IPS DF 6.9 (cell line): ENCODE data around the gene GXYLT2.
"Not testable (repeated sequence)": the region's sequence is repeated elsewhere in the genome, so short reads cannot be mapped to it uniquely, and the experiment has no call there.

ENCODE experiments used
- DNase-seq: peaks from one replicate; pipeline ENCODE4 v3.0.0-alpha.2; 2013; ENCODE audit warnings: low read depth, low spot score
- H3K27ac ChIP-seq: one replicate; pipeline ENCODE4 v1.5.1; 2013; ENCODE audit warnings: low read length, control low read depth
- H3K27me3 ChIP-seq: 2 replicates; pipeline ENCODE4 v1.6.1; 2013; ENCODE audit warnings: mild to moderate bottlenecking, low read length; ENCODE audit not compliant: control insufficient read depth, insufficient read depth
- H3K36me3 ChIP-seq: 2 replicates; pipeline ENCODE4 v1.6.1; 2013; ENCODE audit warnings: low read length; ENCODE audit not compliant: control insufficient read depth, insufficient read depth
- H3K4me1 ChIP-seq: 2 replicates; pipeline ENCODE4 v1.6.1; 2013; ENCODE audit warnings: low read length; ENCODE audit not compliant: control insufficient read depth, insufficient read depth
- H3K4me3 ChIP-seq: 2 replicates; pipeline ENCODE4 v1.5.1; 2013; ENCODE audit warnings: mild to moderate bottlenecking, low read length
- H3K9me3 ChIP-seq: 2 replicates; pipeline ENCODE4 v1.6.1; 2013; ENCODE audit warnings: low read length, inconsistent platforms; ENCODE audit not compliant: control insufficient read depth, insufficient read depth
- WGBS: extraction: QIAGEN DNeasy Blood & Tissue Kit; methylation state at CpG from one replicate; pipeline ENCODE4 v1.1.7; 2013; ENCODE audit warnings: mixed read lengths, missing lambda C conversion rate; ENCODE audit not compliant: insufficient read length, insufficient coverage; 5-methylcytosine and 5-hydroxymethylcytosine counted together

GXYLT2 gene

DNA sequence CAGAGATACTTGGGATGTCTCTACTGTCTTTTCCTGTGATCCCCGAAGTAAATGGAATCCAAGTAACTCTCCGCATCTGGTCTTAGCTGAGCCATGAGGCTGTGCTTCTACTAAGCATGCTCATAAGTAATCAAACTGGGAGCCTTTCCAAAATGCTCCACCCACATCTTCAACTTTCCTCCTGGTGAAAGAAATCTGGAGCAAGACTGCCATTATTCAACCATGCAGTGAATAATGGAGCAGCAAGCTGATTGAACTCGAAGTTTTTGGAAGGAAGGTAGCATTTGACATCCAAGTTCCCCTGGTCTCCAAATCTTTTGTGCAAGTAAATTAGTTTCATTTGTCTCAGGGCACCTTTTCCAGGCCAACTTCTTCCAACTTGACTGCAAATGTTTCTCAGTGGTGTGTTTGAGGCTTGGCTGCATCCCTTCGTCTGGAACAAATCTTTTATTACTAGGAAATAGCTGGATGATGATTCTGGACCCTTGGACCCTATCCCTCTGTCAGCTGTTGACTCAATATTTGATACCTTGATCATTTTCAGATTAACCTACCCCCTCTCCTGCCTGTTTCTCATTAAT is 19.4 kb downstream of the GXYLT2 start:
- Histone ChIP-seq H3K9me3 (no peaks in the 10 kb centered on the region), H3K27ac (no peak overlapping the region), H3K4me1 (no peaks in the 10 kb centered on the region), H3K36me3 (no peaks in the 10 kb centered on the region), H3K27me3 (no peaks in the 10 kb centered on the region), H3K4me3 (no peak overlapping the region)
- WGBS: no CpG with 5 or more reads among the region's 4 CpGs
- DNase-seq: no peak

DNA sequence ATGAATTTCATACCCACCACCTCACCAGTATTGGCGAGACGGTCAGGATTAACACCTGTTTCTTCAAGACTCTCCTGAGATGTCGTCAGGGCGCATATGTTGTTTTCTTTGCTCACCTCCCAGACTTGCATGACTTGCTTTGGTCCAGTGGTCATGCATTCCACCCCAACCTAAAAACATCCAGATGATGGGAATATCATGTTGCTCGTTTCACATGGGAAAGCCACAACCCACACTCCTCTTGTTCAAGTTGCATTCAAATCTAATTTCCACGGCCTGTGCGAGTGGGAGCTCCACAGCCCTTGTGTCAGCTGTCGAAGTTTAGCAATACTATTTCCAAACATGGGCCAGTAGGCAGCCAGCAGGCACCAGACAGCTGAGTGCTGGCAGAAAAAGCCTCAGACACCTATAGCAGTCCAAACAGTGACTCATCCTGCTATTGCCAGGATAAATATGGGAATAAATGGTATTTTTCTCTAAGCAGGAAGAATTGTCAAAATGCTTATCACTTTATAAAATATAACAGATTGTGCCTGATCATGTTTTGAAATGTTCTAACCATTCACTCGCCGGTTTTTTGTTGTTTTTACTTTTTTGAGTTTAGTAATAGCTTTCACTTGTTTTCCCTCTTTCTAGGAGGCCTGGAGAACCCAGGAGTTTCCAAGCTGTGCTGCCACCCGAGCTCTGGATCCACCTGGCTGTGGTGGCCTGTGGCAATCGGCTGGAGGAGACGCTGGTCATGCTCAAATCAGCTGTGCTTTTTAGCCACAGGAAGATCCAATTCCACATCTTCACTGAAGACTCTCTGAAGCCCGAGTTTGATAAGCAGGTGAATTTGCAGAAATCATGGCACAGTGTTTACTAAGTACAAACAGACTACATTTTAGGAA is 20.1 kb downstream of the GXYLT2 start:
- Histone ChIP-seq H3K27ac (no peak overlapping the region), H3K36me3 (no peaks in the 10 kb centered on the region), H3K4me3 (no peak overlapping the region), H3K27me3 (no peaks in the 10 kb centered on the region), H3K9me3 (no peaks in the 10 kb centered on the region), H3K4me1 (no peaks in the 10 kb centered on the region)
- no CpG with 5 or more reads among the region's 14 CpGs for WGBS
- no peak for DNase-seq

DNA sequence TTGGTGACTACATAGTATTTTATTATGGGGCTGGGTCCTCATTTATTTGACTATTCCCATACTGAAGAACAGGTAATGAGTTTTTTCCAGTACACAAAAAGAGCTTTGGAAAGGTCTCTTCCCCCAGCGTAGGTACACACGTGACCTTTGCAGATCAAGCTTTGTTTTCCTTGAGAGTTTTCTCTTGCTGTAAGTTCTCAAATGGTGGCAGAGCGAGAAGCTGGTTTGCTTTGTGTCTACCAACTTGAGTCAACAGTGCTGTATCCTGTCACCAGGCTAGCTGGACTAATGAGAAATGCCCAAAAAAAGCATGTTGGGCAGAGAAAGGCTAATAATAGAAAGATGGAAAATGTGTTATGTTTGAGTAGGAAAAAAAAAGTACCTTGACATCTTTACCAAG is 21.7 kb downstream of the GXYLT2 start:
- WGBS: no CpG with 5 or more reads among the region's 3 CpGs
- Histone ChIP-seq H3K4me3 (no peak overlapping the region), H3K4me1 (no peaks in the 10 kb centered on the region), H3K27ac (no peak overlapping the region), H3K36me3 (no peaks in the 10 kb centered on the region), H3K27me3 (no peaks in the 10 kb centered on the region), H3K9me3 (no peaks in the 10 kb centered on the region)
- DNase-seq: no peak

DNA sequence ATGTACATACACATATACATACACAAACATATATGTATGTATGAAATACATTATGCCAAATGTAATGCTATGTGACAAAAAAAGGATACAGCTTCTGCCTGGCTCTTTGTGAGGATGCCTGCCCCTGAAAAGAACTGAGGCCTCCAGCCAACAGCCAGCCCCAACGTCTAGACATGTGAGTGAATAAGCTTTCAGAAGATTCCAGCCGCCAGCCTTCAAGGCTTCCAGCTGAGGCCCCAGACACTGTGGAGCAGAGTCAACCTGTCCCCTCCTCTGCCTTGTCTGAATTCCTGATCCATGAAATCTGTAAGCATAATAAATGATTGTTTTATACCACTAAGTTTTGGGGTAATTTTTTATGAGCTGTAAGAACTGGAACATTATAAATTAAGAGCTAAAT is 24.7 kb downstream of the GXYLT2 start:
- no peak for DNase-seq
- Histone ChIP-seq H3K36me3 (no peaks in the 10 kb centered on the region), H3K4me1 (no peaks in the 10 kb centered on the region), H3K27ac (no peak overlapping the region), H3K27me3 (no peaks in the 10 kb centered on the region), H3K9me3 (no peaks in the 10 kb centered on the region), H3K4me3 (no peak overlapping the region)
- no CpG with 5 or more reads among the region's 2 CpGs for WGBS

DNA sequence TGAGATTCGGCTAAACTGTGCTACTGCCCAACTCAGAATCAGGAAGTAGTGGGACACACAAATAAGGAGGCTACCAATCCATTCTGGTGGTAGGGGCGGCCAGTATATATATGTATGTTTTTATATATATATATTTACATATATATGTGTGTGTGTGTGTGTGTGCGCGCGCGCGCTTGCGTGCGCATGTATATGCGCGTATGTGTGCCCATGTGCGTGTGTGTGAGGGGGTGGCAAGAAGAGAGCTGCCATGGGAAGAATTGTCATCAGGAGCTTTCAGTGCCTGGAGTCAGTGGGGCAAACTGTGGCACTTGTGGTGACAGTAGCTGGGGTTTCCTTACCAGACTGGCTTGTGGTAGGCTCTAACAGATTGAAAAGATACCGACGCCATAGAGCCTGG is 26.5 kb downstream of the GXYLT2 start:
- Histone ChIP-seq H3K27me3 (no peaks in the 10 kb centered on the region), H3K27ac (no peak overlapping the region), H3K9me3 (no peaks in the 10 kb centered on the region), H3K36me3 (no peaks in the 10 kb centered on the region), H3K4me3 (no peak overlapping the region), H3K4me1 (no peaks in the 10 kb centered on the region)
- WGBS: no CpG with 5 or more reads among the region's 14 CpGs
- no peak for DNase-seq

DNA sequence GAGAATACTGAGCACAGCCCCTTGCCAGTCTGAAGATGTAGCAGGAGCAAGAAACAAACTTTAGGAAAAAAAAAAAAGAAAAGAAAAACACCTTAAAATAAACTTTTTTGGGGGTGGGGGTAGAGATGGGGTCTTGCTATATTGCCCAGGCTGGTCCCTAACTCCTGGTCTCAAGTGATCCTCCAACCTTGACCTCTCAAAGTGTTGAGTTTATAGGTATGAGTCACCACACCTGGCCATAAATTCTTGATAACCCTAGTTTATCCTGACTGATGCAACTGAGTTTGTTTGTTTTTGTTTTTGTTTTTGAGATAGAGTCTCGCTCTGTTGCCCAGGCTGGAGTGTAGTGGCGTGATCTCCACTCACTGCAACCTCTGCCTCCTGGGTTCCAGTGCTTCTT is 28.4 kb downstream of the GXYLT2 start:
- H3K4me3 ChIP-seq: no peak overlapping the region
- no peaks in the 10 kb centered on the region for H3K27me3 ChIP-seq
- WGBS: no CpG with 5 or more reads among the region's 2 CpGs
- H3K36me3 ChIP-seq: no peaks in the 10 kb centered on the region
- no peaks in the 10 kb centered on the region for H3K4me1 ChIP-seq
- DNase-seq: no peak
- no peak overlapping the region for H3K27ac ChIP-seq
- H3K9me3 ChIP-seq: no peaks in the 10 kb centered on the region

DNA sequence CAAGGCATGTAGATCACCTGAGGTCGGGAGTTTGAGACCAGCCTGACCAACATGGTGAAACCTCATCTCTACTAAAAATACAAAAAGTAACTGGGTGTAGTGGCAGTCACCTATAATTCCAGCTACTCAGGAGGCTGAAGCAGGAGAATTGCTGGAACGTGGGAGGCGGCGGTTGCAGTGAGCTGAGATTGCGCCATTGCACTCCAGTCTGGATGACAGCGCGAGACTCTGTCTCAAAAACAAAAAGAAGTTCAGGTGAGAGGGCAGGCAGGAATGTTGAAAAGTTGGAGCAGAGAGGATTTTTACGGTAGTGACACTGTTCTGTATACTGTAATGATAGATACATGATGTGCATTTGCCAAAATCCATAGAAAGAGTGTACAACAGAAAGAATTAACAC is 31.7 kb downstream of the GXYLT2 start:
- Histone ChIP-seq H3K4me3 (no peak overlapping the region), H3K36me3 (no peaks in the 10 kb centered on the region), H3K27ac (no peak overlapping the region), H3K9me3 (no peaks in the 10 kb centered on the region), H3K27me3 (no peaks in the 10 kb centered on the region), H3K4me1 (no peaks in the 10 kb centered on the region)
- no CpG with 5 or more reads among the region's 8 CpGs for WGBS
- DNase-seq: no peak

DNA sequence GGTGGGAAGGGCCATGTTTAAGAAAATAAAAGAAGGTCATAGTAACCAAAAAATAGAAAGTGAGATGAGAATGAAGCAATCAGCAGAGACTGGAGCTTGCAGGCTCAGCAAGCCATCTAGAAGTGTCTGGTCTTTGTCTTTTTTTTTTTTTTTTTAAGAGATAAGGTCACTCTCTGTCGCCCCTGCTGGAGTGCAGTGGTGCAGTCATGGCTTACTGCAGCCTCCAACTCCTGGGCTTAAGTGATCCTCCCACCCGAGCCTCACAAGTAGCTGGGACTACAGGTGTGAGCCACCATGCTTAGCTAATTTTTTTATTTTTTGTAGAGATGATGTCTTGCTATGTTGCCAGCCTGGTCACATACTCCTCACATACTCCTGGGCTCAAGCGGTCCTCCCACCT is 36.2 kb downstream of the GXYLT2 start:
- no peaks in the 10 kb centered on the region for H3K9me3 ChIP-seq
- H3K4me3 ChIP-seq: no peak overlapping the region
- no peak for DNase-seq
- no peaks in the 10 kb centered on the region for H3K27me3 ChIP-seq
- no CpG with 5 or more reads among the region's 3 CpGs for WGBS
- no peak overlapping the region for H3K27ac ChIP-seq
- H3K4me1 ChIP-seq: no peaks in the 10 kb centered on the region
- no peaks in the 10 kb centered on the region for H3K36me3 ChIP-seq

DNA sequence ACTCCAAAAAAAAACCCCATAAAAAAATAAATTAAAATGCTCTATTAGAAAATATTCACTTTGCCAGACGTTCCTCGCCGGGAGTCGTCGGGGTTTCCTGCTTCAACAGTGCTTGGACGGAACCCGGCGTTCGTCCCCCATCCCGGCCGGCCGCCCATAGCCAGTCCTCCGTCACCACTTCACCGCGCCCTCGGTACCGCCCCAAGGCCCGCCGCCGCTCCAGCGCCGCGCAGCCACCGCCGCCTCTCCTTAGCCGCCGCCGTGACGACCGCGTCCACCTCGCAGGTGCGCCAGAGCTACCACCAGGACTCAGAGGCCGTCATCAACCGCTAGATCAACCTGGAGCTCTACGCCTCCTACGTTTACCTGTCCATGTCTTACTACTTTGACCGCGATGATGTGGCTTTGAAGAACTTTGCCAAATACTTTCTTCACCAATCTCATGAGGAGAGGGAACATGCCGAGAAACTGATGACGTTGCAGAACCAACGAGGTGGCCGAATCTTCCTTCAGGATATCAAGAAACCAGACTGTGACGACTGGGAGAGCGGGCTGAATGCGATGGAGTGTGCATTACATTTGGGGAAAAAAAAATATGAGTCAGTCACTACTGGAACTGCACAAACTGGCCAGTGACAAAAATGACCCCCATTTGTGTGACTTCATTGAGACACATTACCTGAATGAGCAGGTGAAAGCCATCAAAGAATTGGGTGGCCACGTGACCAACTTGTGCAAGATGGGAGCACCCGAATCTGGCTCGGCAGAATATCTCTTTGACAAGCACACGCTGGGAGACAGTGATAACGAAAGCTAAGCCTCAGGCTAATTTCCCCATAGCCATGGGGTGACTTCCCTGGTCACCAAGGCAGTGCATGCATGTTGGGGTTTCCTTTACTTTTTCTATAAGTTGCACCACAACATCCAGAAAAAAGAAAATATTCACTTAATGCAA is 41.2 kb downstream of the GXYLT2 start:
- WGBS: no CpG with 5 or more reads among the region's 51 CpGs
- not testable (repeated sequence) for H3K27ac ChIP-seq, H3K9me3 ChIP-seq, DNase-seq, H3K27me3 ChIP-seq, H3K4me3 ChIP-seq, H3K4me1 ChIP-seq, H3K36me3 ChIP-seq

DNA sequence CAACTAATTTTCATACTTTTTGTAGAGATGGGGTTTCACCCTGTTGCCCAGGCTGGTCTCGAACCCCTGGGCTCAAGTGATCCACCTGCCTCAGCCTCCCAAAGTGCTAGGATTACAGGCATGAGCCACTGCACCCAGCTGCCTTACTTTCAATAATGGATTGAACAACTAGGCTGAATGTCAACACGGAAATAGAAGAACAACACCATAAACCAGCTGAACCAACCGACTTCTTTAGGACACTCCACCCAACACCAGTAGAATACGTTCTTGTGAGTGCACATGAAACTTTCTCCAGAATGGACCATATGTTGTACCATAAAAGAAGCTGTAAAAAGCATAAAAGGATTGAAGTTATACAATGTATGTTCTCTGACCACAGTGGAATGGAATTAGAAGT is 42.9 kb downstream of the GXYLT2 start:
- H3K27me3 ChIP-seq: no peaks in the 10 kb centered on the region
- WGBS: no CpG with 5 or more reads among the region's 4 CpGs
- no peak overlapping the region for H3K4me3 ChIP-seq
- no peak for DNase-seq
- H3K4me1 ChIP-seq: no peaks in the 10 kb centered on the region
- H3K27ac ChIP-seq: no peak overlapping the region
- no peaks in the 10 kb centered on the region for H3K36me3 ChIP-seq
- H3K9me3 ChIP-seq: no peaks in the 10 kb centered on the region
